HG03378 (cell line): ENCODE results near the gene CD300E.
"Not testable (repeated sequence)": the region's sequence is repeated elsewhere in the genome, so short reads cannot be mapped to it uniquely, and the experiment has no call there.

ENCODE experiments used
- ATAC-seq: cut with Tn5 transposase; IDR thresholded peaks from one replicate; pipeline ENCODE4 v1.9.1; 2021; ENCODE audit warnings: mild to moderate bottlenecking, moderate library complexity; ENCODE audit not compliant: unreplicated experiment

CD300E gene

DNA sequence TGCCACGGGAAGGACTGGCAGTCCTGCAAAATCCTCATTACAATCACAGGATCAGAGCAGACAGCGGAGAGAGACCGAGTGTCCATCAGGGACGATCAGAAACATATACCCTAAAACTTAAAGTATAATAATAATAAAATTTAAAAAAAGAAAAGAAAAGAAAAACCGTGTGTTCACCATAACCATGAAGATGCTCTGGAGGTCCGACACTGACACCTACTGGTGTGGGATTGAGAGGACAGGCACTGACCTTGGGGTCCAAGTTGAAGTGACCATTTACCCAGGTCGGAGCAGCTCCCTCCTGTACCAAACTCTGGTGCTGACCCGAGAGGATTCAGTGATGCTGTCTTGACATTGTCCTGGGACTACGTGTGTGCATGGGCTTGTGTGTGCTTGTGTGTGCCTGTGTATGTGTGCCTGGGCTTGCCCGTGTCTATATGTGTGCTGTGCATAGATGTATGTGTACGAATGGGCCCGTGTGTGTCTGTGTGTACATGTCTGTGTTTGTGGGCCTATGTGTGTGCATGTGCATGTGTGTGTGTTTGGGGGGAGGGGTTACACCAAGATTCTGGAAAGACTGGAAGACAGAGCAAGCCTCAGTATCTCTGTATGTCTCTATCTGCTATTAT lies 21.5 kb downstream of the CD300E start:
- no peak for ATAC-seq

DNA sequence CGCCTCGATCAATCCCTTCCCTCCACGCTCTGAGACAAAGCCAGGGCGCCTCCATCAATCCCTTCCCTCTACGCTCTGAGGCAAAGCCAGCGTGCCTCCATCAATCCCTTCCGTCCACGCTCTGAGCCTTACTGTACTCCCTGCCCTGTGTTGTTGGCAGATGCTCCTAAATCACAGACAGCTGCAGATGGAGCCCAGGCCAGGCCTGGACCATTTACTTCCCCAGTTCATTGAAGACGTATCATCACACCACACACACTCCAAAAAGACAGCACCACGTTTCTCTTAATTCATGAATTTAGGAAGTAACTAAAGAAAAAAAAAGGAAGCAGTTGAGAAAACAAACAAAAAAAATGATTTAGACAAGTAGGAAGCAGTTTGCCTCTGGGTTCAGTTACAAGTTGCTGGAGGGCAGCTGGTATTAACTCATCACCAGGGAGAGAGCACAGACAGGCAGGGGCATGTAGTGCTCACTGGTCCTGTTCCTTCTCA lies 24.0 kb downstream of the CD300E start:
- no peak for ATAC-seq

DNA sequence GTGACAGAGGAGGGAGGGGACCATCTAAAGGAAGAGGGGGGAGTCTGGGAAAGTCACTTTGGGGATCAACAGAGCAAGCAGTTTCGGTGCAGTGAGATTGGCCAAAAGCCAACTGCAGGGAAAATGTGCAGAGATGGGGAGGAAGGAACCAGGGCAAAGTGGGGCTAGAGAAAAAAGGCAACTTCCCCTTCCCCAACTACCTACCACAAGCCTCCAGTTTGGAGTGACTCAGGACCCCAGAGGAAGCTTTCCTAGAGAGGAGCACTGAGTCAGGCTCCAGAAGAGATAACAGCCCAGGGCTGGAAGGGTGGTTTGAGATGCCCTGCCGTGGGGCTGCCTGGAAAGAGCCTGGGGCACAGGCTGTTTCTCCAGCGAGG lies 24.5 kb downstream of the CD300E start:
- ATAC-seq: no peak

DNA sequence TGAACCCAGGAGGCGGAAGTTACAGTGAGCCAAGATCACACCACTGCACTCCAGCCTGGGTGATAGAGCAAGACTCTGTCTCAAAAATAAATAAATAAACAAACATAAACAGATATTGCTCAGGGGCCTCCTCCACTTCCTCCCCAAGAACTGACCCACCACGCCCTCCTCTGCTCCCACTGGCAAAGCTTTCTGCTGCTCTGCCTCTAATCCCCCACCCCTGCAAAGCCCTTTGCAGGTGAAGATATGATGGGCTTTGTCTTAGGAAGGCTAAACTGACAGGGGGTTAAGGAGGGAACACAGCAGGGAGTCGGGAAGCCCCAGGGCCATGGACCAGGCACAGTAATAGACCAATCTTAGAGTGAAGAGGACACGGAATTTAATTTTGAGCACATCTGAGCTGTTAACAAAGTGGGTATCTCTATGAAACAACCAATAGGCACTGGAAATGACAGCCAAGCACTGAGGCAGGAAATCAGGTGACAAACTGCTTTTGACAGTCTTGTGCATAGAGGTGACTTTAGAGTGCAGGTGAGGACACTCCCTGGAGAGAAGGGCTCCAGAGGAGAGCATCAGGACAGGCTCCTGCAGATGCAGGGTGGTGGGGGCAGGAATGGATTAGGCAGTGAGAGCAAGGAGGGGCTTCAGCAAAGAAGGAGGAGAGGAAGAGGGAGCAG lies 25.1 kb downstream of the CD300E start:
- ATAC-seq: no peak

DNA sequence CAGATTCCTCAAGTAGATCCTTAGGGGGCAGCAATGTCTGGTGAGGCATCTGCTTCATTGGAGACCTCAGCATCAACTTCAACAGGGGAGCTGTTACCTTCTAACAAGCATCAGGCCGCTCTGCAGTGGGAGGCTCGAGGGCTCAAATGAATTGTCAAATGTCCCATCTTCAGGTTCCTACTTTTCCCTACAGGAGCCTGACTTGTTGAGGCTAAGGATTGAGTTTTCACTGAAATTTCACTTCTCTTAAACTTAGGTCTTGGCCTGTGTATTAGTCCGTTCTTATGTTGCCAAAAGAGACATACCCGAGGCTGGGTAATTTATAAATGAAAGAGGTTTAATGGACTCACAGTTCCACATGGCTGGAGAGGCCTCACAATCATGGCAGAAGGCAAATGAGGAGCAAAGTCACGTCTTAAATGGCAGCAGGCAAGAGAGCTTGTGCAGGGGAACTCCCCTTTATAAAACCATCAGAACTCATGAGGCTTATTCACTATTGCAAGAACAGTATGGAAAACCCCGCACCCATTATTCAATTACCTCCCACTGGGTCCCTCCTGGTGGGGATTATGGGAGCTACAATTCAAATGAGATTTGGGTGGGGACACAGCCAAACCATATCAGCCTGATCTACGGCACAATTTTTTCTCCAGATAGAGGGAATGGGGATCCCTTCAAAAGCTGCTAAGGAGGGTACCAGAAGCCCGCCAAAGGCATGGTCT lies 26.3 kb downstream of the CD300E start:
- no peak for ATAC-seq

DNA sequence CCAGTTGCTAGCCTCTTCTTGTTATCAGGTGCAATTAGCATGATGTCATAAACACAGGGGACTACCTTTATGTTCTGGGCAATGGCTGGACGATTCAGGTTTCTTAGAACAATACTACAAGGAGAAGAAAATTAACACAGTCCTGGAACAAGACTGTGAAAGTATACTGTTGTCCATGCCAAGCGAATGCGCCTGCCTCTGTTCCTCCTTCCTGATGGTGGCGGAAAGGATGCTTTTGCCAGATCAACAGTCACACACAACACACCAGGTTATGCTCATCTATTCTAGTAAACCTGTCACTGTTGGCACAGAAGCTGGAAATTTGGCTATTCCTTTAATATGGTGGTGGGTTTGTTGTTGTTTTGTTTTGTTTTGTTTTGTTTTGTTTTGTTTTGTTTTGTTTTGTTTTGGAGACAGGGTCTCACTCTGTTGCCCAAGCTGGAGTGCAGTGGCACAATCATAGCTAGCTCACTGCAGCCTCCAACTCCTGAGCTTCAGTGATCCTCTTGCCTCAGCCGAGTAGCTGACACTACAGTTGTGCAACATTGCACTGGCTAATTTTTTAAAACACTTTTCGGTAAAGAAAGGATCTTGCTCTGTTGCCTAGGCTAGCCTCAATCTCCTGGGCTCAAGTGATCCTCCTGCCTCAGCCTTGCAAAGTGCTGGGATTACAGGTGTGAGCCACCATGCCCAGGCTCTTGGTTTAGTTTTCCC lies 28.3 kb downstream of the CD300E start:
- no peak for ATAC-seq

DNA sequence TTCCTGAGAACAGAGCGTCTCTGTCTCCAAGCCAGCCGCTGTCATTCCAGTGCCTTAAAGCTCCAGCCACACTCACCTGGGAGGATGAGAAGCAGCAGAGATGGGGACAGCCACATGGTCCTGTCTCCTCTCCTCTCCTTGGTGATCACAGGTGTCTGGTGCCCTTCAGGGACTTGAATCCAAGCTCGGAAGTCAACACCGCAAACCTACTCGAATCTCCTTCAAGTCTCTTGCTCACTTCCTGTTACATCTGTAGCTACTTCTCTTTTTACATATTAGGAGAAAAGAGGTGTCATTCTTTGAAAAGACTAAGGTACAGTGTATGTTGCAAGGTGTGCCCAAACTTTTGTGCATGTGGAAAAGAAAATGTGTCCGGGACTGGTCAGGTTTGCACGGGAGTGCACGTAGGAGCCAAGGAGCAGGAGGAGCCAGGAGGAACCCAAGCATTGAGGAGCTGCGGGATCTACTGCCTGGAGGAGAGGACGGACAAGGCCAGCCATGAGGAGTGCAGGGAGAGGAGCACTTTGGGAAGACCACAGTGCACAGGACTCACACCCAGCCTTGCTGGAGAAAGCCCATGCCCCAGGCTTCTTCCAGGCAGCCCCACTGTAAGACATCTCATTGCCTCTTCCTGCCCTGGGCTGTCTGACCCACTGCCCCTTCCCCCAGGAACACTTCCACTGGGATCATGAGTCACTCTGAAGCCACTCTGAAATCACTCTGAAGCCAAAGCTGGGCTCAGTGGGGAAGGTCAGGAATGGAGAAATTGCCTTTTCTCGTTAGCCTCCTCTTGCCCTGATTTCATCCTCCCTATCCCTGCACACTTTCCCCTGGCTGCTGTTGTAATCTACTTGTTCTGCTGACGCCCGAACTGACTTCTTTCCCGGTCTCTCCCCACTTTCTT lies 31.2 kb downstream of the CD300E start, which contains the start of gene CD300LD:
TSS of gene CD300LD (minus strand) at position 197 of the 904 bp plus-strand sequence. CDS start at position 116, 81 bp downstream.
- no peak for ATAC-seq

DNA sequence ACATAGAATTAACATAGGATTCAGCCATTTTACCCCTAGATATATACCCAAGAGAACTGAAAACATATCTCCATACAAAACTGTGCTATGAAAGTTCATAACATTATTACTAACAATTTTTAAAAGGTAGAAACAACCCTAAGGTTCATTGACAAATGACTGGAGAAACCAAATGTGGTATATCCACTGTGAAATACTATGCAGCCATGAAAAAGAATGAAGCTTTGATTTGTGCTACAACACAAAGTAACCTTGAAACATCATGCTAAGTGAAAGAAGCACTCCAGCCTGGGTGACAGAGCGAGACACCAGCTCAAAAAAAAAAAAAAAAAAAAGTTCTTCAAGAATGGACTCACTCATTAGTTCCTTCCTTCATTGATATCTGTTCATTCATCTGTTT lies 32.0 kb downstream of the CD300E start:
- ATAC-seq: no peak

DNA sequence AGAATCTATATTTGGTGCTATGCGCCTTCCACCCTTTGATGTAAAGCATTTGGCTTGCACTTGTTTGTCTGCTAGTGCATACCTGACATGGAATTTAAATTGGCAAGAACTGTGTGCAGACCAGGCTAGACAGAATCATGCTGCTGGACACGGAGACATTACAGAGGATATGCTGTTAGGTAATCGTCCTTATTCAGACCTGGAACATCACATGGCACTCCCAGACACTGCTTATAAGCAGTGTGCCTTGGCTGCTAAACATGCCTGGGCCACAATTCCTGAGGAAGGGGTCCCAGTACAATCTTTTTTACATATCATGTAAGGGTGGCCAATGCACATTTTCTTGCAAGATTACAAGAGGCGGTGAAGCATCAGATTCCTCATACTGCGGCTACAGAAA lies 37.8 kb downstream of the CD300E start:
- ATAC-seq: no peak

DNA sequence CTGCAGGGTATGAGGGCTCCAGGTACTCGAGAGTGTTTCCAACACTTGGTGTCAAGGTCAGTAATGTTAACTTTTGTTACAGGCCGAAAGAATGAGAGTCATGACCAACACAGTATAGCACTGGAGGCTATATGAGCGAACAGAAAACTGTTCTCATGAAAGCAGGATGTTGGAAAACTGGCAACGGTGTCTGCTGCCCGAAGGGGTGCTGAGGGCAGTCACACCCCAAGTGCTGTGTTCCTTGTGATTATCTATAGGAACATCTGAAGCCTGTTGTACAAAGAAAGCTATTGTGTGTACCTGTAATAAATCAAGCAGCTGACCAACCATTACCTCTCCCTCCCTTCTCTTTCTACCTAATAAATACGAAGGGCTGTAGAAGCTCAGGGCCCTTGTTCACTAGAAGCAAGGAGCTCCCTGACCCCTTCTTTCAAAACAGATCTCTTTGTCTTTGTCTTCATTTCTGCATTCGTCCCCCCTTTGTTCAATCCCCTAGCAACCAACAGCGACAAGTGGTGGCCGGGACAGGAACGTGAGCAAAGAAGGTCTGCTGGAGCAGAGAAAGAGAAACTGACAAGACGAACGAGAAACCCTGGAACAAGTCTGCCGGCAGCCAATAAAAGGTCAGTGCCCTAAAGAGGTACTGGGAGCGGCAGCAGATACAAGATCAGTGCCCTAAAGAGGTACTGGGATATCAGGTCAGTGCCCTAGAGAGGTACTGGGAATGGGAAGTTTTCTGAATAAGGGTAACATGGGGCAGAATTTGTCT lies 39.1 kb downstream of the CD300E start:
- no peak for ATAC-seq

DNA sequence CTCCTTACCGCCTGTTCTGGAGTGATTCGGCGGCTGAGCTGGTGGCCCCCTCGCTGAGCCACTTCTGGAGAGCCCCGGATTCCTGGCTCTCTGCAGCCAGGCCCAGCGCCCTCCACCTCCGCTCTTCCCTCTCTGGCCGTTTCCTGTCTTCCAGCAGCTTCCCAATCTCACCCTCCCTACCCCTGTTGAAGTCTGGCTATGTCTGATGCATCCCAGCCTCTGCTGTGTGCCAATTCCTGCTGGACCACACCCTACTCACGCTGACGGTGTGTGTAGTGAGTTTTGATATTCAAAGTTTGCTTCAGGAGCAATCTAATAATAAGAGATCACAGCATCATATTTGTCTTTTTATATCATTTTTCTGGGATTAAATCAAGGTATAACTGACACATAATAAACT lies 40.9 kb downstream of the CD300E start:
- ATAC-seq: no peak

DNA sequence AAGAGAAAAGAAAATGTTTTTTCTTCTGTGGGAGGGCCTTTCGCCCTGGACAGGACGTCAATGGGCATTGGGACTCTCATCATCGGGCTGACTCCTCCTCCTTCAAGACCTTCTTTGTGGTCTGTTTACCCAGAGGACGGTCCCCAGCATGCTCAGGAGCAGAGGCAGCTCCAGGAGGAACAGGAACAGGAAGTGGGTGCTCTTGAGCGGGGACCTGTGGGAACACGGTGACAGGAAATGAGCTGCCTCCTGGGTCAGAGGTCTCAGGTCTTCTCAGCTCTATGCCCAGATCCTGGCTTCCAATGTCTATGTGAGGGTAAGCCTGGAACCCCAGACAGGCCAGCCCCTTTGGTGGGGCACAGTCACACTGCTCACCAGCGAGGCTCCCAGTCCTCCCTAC lies 43.6 kb downstream of the CD300E start:
- ATAC-seq: no peak

DNA sequence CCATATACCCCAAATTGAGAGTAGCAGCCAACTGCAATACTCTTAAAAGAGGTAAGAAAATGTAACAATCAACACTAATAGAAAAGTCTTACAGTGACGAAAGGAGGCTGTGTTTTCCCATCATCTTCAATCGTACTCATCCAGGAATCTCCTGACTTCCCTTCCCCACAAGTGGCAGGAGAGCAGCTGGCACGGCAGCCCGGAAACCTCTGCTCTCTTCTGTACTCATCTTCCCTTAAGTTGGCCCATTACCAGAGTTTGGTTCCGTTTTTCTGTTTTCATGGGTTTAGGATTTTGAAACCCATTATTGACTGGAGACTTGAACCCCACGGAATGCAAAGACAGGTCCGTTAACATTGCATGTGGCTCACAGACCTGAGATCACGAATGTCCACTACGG lies 44.6 kb downstream of the CD300E start:
- no peak for ATAC-seq

DNA sequence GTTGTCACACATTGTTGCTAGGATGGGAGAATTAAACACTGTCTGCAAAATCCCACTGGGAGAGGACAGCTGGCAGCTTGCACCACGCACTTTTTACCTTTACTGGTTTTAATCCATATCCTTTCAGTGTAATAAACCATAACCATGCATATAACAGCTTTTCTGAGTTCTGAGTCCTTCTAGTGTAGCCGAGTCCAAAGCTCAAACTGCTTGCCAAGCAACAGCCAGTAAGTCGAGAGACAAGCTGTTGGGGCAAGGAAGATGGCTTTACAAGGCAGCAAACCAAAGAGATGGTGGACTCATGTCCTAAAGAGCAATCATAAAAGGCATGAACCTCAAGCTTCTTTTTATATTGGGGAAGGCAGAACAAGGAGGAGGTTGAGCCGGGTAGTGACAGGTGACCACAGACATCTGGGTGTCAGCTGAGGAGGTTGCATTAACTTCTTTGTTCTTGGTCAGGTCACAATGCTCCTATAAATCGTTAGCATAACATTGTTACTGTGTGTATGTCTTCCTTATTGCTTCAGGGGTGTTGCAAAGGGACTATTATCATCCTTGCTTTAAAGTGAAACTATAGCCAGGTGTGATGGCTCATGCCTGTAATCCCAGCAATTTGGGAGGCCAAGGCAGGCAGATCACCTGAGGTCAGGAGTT lies 48.9 kb downstream of the CD300E start:
- ATAC-seq: no peak

DNA sequence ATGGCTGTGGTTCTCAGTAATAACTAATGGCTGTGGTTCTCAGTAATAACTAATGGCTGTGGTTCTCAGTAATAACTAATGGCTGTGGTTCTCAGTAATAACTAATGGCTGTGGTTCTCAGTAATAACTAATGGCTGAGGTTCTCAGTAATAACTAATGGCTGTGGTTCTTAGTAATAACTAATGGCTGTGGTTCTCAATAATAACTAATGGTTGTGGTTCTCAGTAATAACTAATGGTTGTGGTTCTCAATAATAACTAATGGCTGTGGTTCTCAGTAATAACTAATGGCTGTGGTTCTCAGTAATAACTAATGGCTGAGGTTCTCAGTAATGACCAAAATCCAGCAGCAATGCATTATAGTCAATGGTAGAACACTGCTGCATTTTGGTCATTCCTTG lies 49.9 kb downstream of the CD300E start:
- ATAC-seq: not testable (repeated sequence)

DNA sequence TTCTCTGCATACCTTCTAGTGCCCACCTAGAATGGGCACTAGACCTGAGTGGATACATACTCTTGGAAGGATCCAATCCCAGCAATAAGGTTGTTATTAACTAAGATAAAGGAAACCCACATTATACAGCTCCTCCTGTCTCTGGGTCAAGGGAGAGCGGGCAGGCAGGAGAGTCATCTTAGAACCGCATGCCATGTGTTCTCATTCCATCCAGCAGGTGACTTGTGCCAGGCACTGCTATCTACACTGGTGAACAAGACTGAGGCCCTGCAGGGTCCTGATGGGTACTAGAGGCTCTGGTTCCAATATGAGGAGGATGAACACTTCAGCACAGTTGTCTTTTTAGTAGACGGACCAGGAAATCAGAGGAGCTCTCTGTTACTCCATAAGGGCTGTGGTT lies 50.4 kb downstream of the CD300E start:
- ATAC-seq: no peak

DNA sequence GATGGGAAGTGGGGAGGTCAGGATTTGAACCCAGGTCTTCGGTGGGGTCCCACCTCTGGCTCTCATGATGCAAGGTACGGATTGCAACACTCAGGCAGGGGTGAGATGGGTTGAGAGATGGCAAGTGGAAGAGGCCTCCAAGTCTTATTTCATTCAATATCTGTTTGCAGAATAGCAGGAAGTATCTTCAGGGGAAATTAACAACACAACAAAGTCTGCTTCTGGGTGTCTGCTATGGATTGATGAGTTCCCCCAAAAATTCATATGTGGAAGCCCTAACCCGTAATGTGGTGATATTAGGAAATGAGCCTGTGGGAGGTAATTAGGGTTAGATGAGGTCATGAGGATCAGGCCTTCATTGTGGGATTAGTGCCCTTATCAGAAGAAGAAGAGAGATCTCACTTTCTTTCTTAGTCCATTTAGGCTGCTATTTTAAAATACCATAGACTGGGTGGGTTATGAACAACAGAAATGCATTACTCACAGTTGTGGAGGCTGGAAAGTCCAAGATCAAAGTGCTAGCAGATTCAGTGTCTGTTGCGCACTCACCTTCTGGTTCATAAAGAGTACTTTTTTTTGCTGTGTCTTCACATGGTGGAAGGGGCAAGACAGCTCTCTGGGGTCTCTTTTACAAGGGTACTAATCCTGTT lies 51.8 kb downstream of the CD300E start:
- no peak for ATAC-seq
